Adrenal gland (tissue), 5 donors: ENCODE results near the gene GEMIN4.

Experiments
- CTCF ChIP-seq, 6 experiments: fragments of 450-650 bp in 4 of 6; fragments of 200-600 bp in 2 of 6; sonication (generic) in 1 of 6; IDR thresholded peaks; 1 replicate in 5 of 6; 2 replicates in 1 of 6; pipeline versions ENCODE4 v1.5.1 to v1.8.0; 2016 to 2021; ENCODE audit warnings: antibody characterized with exemption in 6 of 6, mild to moderate bottlenecking in 2 of 6, moderate library complexity in 1 of 6
- POLR2A ChIP-seq, 2 donors: fragments of 450-650 bp; IDR thresholded peaks; one replicate each; pipeline ENCODE4 v1.6.1; 2017; ENCODE audit warnings: antibody characterized with exemption in 2 of 2, mild to moderate bottlenecking in 2 of 2, moderate library complexity in 1 of 2
- donor health status: DM: no; HTN: no; CAD: no.

- no peak for TF ChIP-seq CTCF (IDR thresholded peaks at IDR 0.05)
- TF ChIP-seq POLR2A (IDR thresholded peaks at IDR 0.05) = no peak
Observed at GRCh38 chr17:746181-746580, 5.9 kb downstream of the GEMIN4 start.
